Nephron (organoid): Measurements from ENCODE around the gene LMO7.

Experiments used
- H3K27ac Mint-ChIP-seq, 3 experiments: 2 replicates each; pipeline ENCODE4 v1.8.0; 2020; ENCODE audit warnings: mixed read lengths in 3 of 3, mild to moderate bottlenecking in 2 of 3, moderate library complexity in 1 of 3
- H3K27me3 Mint-ChIP-seq: 2 replicates; pipeline ENCODE4 v1.8.0; 2021; ENCODE audit warnings: low read depth, mild to moderate bottlenecking, moderate library complexity, mixed read lengths
- H3K36me3 Mint-ChIP-seq: 2 replicates; pipeline ENCODE4 v1.8.0; 2020; ENCODE audit warnings: low read depth, mixed read lengths
- H3K4me1 Mint-ChIP-seq: 2 replicates; pipeline ENCODE4 v1.8.0; 2020; ENCODE audit warnings: mixed read lengths
- H3K4me3 Mint-ChIP-seq, 3 experiments: 2 replicates each; pipeline ENCODE4 v1.8.0; 2020; ENCODE audit warnings: mild to moderate bottlenecking in 3 of 3, mixed read lengths in 3 of 3, moderate library complexity in 2 of 3
- H3K9me3 Mint-ChIP-seq: 2 replicates; pipeline ENCODE4 v1.8.0; 2020; ENCODE audit warnings: mixed read lengths
- TF ChIP-seq, protein P1 (sequence below), 3 experiments: fragments of 200-600 bp; sonication (generic); IDR thresholded peaks; one replicate each; pipeline ENCODE4 v1.5.0; 2021; ENCODE audit warnings: antibody characterized with exemption in 3 of 3; ENCODE audit not compliant: unreplicated experiment in 3 of 3

The LMO7 gene

GRCh38 chr13:75749407-75749806, 113.3 kb downstream of the LMO7 start:
- H3K9me3 Mint-ChIP-seq, result peaks cover 14% of the 10 kb centered on the region

GRCh38 chr13:75751350-75751749, 115.2 kb downstream of the LMO7 start:
- Mint-ChIP-seq H3K4me3 (no peak overlapping the region), H3K4me1 (peaks cover 6% of the 10 kb centered on the region), H3K9me3 (peaks cover 12% of the 10 kb centered on the region), H3K27ac (no peak overlapping the region), H3K27me3 (no peaks in the 10 kb centered on the region), H3K36me3 (peaks cover 4% of the 10 kb centered on the region)
- TF ChIP-seq, protein P1, sequence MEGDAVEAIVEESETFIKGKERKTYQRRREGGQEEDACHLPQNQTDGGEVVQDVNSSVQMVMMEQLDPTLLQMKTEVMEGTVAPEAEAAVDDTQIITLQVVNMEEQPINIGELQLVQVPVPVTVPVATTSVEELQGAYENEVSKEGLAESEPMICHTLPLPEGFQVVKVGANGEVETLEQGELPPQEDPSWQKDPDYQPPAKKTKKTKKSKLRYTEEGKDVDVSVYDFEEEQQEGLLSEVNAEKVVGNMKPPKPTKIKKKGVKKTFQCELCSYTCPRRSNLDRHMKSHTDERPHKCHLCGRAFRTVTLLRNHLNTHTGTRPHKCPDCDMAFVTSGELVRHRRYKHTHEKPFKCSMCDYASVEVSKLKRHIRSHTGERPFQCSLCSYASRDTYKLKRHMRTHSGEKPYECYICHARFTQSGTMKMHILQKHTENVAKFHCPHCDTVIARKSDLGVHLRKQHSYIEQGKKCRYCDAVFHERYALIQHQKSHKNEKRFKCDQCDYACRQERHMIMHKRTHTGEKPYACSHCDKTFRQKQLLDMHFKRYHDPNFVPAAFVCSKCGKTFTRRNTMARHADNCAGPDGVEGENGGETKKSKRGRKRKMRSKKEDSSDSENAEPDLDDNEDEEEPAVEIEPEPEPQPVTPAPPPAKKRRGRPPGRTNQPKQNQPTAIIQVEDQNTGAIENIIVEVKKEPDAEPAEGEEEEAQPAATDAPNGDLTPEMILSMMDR (IDR thresholded peaks at IDR 0.05; ENCODE audit: unreplicated experiment in 3 of 3), result no peak

More at GRCh38 chr13:75749407-75749806, 113.3 kb downstream of the LMO7 start:
- H3K4me3 Mint-ChIP-seq, result no peak overlapping the region
- H3K27me3 Mint-ChIP-seq, result no peaks in the 10 kb centered on the region
- peaks cover 6% of the 10 kb centered on the region for H3K4me1 Mint-ChIP-seq
- TF ChIP-seq, protein P1 (IDR thresholded peaks at IDR 0.05; ENCODE audit: unreplicated experiment in 3 of 3), result no peak
- peaks cover 4% of the 10 kb centered on the region for H3K36me3 Mint-ChIP-seq
- peak overlapping the region in 2 of 3 experiments; percentile 8 to 38 for H3K27ac Mint-ChIP-seq

GRCh38 chr13:75752826-75753225, 116.7 kb downstream of the LMO7 start:
- TF ChIP-seq, protein P1 (IDR thresholded peaks at IDR 0.05; ENCODE audit: unreplicated experiment in 3 of 3), result no peak
- Mint-ChIP-seq H3K27ac (no peak overlapping the region), H3K4me1 (peaks cover 11% of the 10 kb centered on the region), H3K36me3 (peaks cover 4% of the 10 kb centered on the region), H3K27me3 (no peaks in the 10 kb centered on the region), H3K9me3 (peaks cover 12% of the 10 kb centered on the region), H3K4me3 (no peak overlapping the region)

- H3K9me3 Mint-ChIP-seq, result peaks cover 12% of the 10 kb centered on the region
- peaks cover 4% of the 10 kb centered on the region for H3K36me3 Mint-ChIP-seq
- H3K4me3 Mint-ChIP-seq, result no peak overlapping the region
- no peak overlapping the region for H3K27ac Mint-ChIP-seq
- TF ChIP-seq, protein P1 (IDR thresholded peaks at IDR 0.05; ENCODE audit: unreplicated experiment in 3 of 3), result no peak
- H3K4me1 Mint-ChIP-seq, result peaks cover 12% of the 10 kb centered on the region
- H3K27me3 Mint-ChIP-seq, result no peaks in the 10 kb centered on the region
These were observed 118.8 kb downstream of the LMO7 start for GRCh38 chr13:75754936-75755335.

- peaks cover 30% of the 10 kb centered on the region for H3K4me1 Mint-ChIP-seq
- no peaks in the 10 kb centered on the region for H3K27me3 Mint-ChIP-seq
These were observed 121.2 kb downstream of the LMO7 start for GRCh38 chr13:75757336-75757735.

GRCh38 chr13:75759531-75759930, 123.4 kb downstream of the LMO7 start:
- Mint-ChIP-seq H3K4me1 (peaks cover 42% of the 10 kb centered on the region), H3K27ac (peak overlapping the region in 2 of 3 experiments; percentile 74 to 86), H3K27me3 (no peaks in the 10 kb centered on the region), H3K4me3 (no peak overlapping the region), H3K9me3 (peaks cover 3% of the 10 kb centered on the region), H3K36me3 (no peaks in the 10 kb centered on the region)
- TF ChIP-seq, protein P1 (IDR thresholded peaks at IDR 0.05; ENCODE audit: unreplicated experiment in 3 of 3), result no peak

More at GRCh38 chr13:75757336-75757735, 121.2 kb downstream of the LMO7 start:
- TF ChIP-seq, protein P1 (IDR thresholded peaks at IDR 0.05; ENCODE audit: unreplicated experiment in 3 of 3), result no peak
- H3K4me3 Mint-ChIP-seq, result no peak overlapping the region
- H3K9me3 Mint-ChIP-seq, result peaks cover 12% of the 10 kb centered on the region
- H3K36me3 Mint-ChIP-seq, result peaks cover 4% of the 10 kb centered on the region
- H3K27ac Mint-ChIP-seq, result peak overlapping the region in 1 of 3 experiments; percentile 36
